ENCODE results near the gene CEACAM1. TPM values are rescaled to one million over a fixed set of nuclear protein-coding genes. Genes with fewer than 3 reads are reported as not detected.
"Not testable (repeated sequence)": the region's sequence is repeated elsewhere in the genome, so short reads cannot be mapped to it uniquely, and the experiment has no call there.

The CEACAM1 gene
- total and polyA plus RNA-seq, 9 of the 15 experiments (the other 6 are each of a cell fraction or from before 2014, with no cell fraction given): 0.04 to 0.16 (median 0.10) TPM; not detected in 1

DNA sequence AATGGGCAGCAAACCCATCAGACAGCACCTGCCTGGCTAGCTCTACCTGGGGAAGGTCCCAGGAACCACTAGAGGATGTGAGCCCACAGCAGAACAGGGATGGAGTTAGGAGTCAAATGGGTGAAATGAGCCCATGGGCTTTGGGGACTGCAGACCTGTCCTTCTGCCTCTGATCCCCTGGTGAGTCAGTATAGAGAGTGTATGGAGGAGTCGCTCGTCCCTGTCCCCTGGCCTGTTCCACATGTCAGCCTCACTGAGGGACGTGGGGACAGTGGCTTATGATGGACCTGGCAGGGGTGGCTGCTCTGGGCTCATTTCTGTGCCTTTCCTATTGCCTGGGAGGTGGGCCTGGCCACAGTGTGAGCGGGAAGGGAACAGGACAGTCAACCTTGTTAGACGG lies 4.0 kb downstream of the CEACAM1 start (continued):
- TF ChIP-seq, protein P1, sequence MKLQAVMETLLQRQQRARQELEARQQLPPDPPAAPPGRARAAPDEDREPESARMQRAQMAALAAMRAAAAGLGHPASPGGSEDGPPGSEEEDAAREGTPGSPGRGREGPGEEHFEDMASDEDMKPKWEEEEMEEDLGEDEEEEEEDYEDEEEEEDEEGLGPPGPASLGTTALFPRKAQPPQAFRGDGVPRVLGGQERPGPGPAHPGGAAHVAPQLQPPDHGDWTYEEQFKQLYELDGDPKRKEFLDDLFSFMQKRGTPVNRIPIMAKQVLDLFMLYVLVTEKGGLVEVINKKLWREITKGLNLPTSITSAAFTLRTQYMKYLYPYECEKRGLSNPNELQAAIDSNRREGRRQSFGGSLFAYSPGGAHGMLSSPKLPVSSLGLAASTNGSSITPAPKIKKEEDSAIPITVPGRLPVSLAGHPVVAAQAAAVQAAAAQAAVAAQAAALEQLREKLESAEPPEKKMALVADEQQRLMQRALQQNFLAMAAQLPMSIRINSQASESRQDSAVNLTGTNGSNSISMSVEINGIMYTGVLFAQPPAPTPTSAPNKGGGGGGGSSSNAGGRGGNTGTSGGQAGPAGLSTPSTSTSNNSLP (IDR thresholded peaks at IDR 0.05; ENCODE audit: borderline replicate concordance, low read depth, low read length): no peak

DNA sequence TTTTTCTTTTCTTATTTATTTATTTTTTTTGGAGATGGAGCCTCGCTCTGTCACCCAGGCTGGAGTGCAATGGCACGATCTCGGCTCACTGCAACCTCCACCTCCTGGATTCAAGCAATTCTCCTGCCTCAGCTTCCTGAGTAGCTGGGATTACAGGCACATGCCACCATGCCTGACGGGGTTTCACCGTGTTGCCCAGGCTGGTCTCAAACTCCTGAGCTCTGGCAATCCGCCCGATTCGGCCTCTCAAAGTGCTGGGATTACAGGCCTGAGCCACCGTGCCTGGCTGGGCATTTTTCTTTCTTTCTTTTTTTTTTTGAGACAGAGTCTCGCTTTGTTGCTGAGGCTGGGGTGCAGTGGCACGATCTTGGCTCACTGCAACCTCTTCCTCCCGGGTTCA lies 6.0 kb downstream of the CEACAM1 start:
- ATAC-seq; H3K27ac ChIP-seq (ENCODE audit: extremely low read depth, low read depth, low read length); H3K9me1 ChIP-seq (ENCODE audit: control insufficient read depth, insufficient read depth, low read length); DNase-seq (ENCODE audit: extremely low read depth in 1 of 4, low spot score in 3 of 4); POLR2A ChIA-PET; H3K4me2 ChIP-seq (ENCODE audit: insufficient read depth, low read length); intact Hi-C loops (cut with micrococcal nuclease); H4K20me1 ChIP-seq (replicated peaks; ENCODE audit: control insufficient read depth, insufficient read depth, low read length); in situ Hi-C loops (cut with MboI); FAIRE-seq; H3K9me3 ChIP-seq (replicated peaks; ENCODE audit: control insufficient read depth, insufficient read depth, low read depth, low read length); H3K4me1 ChIP-seq (replicated peaks in 1 of 2; ENCODE audit: control insufficient read depth in 2 of 2, insufficient read depth in 2 of 2, low read length in 2 of 2); H3K79me2 ChIP-seq (ENCODE audit: control insufficient read depth, insufficient read depth, low read length); H3K36me3 ChIP-seq (ENCODE audit: control insufficient read depth, insufficient read depth, low read length); CTCF ChIA-PET (ENCODE audit: low intra/inter-chr PET ratio); BruUV-seq (replicated peaks); H3K9ac ChIP-seq (ENCODE audit: insufficient read depth in 1 of 2, low read depth in 2 of 2, low read length in 2 of 2); H3K4me3 ChIP-seq; H2AFZ ChIP-seq (ENCODE audit: low read depth, low read length): not testable (repeated sequence)
- H3K27me3 ChIP-seq (ENCODE audit: control insufficient read depth in 2 of 2, insufficient read depth in 2 of 2, low read length in 2 of 2): peaks cover 0 to 29% of the 10 kb centered on the region in 2 experiments; a peak in 3 of 5 replicates
- WGBS (ENCODE audit: insufficient coverage, low coverage, missing lambda C conversion rate): 0% methylated on average over 12 of the region's 12 CpGs

Data from K562 (cell line).